ENCODE data around the gene CALHM6. TPM values are rescaled to one million over a fixed set of nuclear protein-coding genes. Genes with fewer than 3 reads are reported as not detected.

CALHM6 gene
- total RNA-seq, 4 donors from 2014 or later: 2.0 to 14.0 TPM; not detected in 2

- H3K4me3 ChIP-seq: no peak overlapping the region
- no peak for DNase-seq
- no peak overlapping the region for H3K27ac ChIP-seq
- TF ChIP-seq CTCF (IDR thresholded peaks at IDR 0.05) (no peak), POLR2A (IDR thresholded peaks at IDR 0.05) (no peak)
- no peaks in the 10 kb centered on the region for H3K27me3 ChIP-seq
- H3K4me1 ChIP-seq: no peaks in the 10 kb centered on the region
- no peaks in the 10 kb centered on the region for H3K9me3 ChIP-seq
- H3K36me3 ChIP-seq: no peaks in the 10 kb centered on the region
Observed at GRCh38 chr6:116458264-116458663, 2.9 kb upstream of the CALHM6 start.

- no peak for DNase-seq
- Histone ChIP-seq H3K9me3 (no peaks in the 10 kb centered on the region), H3K36me3 (no peaks in the 10 kb centered on the region), H3K27ac (no peak overlapping the region), H3K4me3 (no peak overlapping the region), H3K27me3 (no peaks in the 10 kb centered on the region), H3K4me1 (no peaks in the 10 kb centered on the region)
- TF ChIP-seq CTCF (IDR thresholded peaks at IDR 0.05) (no peak), POLR2A (IDR thresholded peaks at IDR 0.05) (no peak)
Observed at GRCh38 chr6:116459927-116460326, 1.2 kb upstream of the CALHM6 start.

GRCh38 chr6:116461932-116462885 lies 1.0 kb downstream of the CALHM6 start:
- no peaks in the 10 kb centered on the region for H3K36me3 ChIP-seq
- TF ChIP-seq CTCF (IDR thresholded peaks at IDR 0.05) (peak in 1 of 6 experiments; percentile 5), POLR2A (IDR thresholded peaks at IDR 0.05) (no peak)
- no peaks in the 10 kb centered on the region for H3K27me3 ChIP-seq
- H3K27ac ChIP-seq: peak overlapping the region; percentile 31 to 85 (median 44)
- peak; percentile 59 to 75 (median 62) for DNase-seq
- peak overlapping the region; percentile 40 to 65 (median 52) for H3K4me3 ChIP-seq
- H3K9me3 ChIP-seq: no peaks in the 10 kb centered on the region
- no peaks in the 10 kb centered on the region for H3K4me1 ChIP-seq

GRCh38 chr6:116463301-116463700 lies 2.1 kb downstream of the CALHM6 start:
- DNase-seq: no peak
- no peak overlapping the region for H3K4me3 ChIP-seq
- no peaks in the 10 kb centered on the region for H3K9me3 ChIP-seq
- no peaks in the 10 kb centered on the region for H3K36me3 ChIP-seq
- no peaks in the 10 kb centered on the region for H3K4me1 ChIP-seq
- H3K27ac ChIP-seq: peak overlapping the region in 1 of 4 donors; percentile 85
- no peak for TF ChIP-seq CTCF (IDR thresholded peaks at IDR 0.05)
- TF ChIP-seq POLR2A (IDR thresholded peaks at IDR 0.05): no peak
- no peaks in the 10 kb centered on the region for H3K27me3 ChIP-seq

- TF ChIP-seq POLR2A (IDR thresholded peaks at IDR 0.05) (no peak), CTCF (IDR thresholded peaks at IDR 0.05) (no peak)
- peak in 1 of 3 donors; percentile 29 for DNase-seq
- Histone ChIP-seq H3K27ac (peak overlapping the region in 2 of 4 donors; percentile 50 to 68), H3K4me1 (no peaks in the 10 kb centered on the region), H3K4me3 (no peak overlapping the region), H3K9me3 (no peaks in the 10 kb centered on the region), H3K36me3 (no peaks in the 10 kb centered on the region), H3K27me3 (no peaks in the 10 kb centered on the region)
Observed at GRCh38 chr6:116465246-116465645, 4.1 kb downstream of the CALHM6 start.
